Measurements from ENCODE around the gene SLF2. TPM values are rescaled to one million over a fixed set of nuclear protein-coding genes. Genes with fewer than 3 reads are reported as not detected.

Gene SLF2
- total RNA-seq, 1 experiment from 2014 or later, result 23.1 TPM

GRCh38 chr10:100873827-100874326 lies 38.9 kb upstream of the SLF2 start:
- no peak overlapping the region for H3K4me2 ChIP-seq (ENCODE audit: insufficient read depth, insufficient read length, low read length)
- H3K79me2 ChIP-seq (ENCODE audit: insufficient read depth, low read length), result no peaks in the 10 kb centered on the region
- no peaks in the 10 kb centered on the region for H4K20me1 ChIP-seq (ENCODE audit: control insufficient read depth, insufficient read depth, insufficient read length)
- H3T11ph ChIP-seq (ENCODE audit: low read length), result no peak overlapping the region
- H3K27me3 Mint-ChIP-seq (ENCODE audit: low read depth), result peaks cover 85% of the 10 kb centered on the region
- no peak overlapping the region for H3K27ac ChIP-seq (ENCODE audit: insufficient read length, low read depth, low read length)
- H3K14ac ChIP-seq (ENCODE audit: insufficient read depth, low read length), result no peak overlapping the region
- H3K4me3 Mint-ChIP-seq, result no peak overlapping the region
- no peak overlapping the region for H2BK120ac ChIP-seq (ENCODE audit: low read depth, low read length, poor library complexity, severe bottlenecking)
- H3K9me3 ChIP-seq (ENCODE audit: control insufficient read depth, low read depth, low read length), result no peaks in the 10 kb centered on the region
- H3K79me1 ChIP-seq (ENCODE audit: insufficient read depth, low read depth, low read length, poor library complexity, severe bottlenecking), result no peaks in the 10 kb centered on the region
- H3K4me1 ChIP-seq (ENCODE audit: insufficient read depth, low read length), result no peaks in the 10 kb centered on the region
- H2BK5ac ChIP-seq (ENCODE audit: insufficient read length, low read length), result no peak overlapping the region
- H3K27ac Mint-ChIP-seq, result no peak overlapping the region
- H3K56ac ChIP-seq (ENCODE audit: insufficient read length, low read depth, low read length), result no peak overlapping the region
- DNase-seq, result no peak
- H4K8ac ChIP-seq (replicated peaks; ENCODE audit: insufficient read length, low read depth, low read length), result no peak overlapping the region
- H3K4me1 Mint-ChIP-seq, result peaks cover 5 to 55% of the 10 kb centered on the region in 2 experiments
- no peak overlapping the region for H3K23ac ChIP-seq (ENCODE audit: insufficient read length, low read depth, low read length)
- no peak overlapping the region for H3K9ac ChIP-seq (ENCODE audit: extremely low read depth, insufficient read length, low read length)
- no peak overlapping the region for H4K5ac ChIP-seq (ENCODE audit: insufficient read length, low read depth, low read length)
- no peak overlapping the region for H3K18ac ChIP-seq (ENCODE audit: insufficient read length, low read depth, low read length)
- H3K9me3 Mint-ChIP-seq, result no peaks in the 10 kb centered on the region; a peak in 1 of 5 replicates
- H3K36me3 Mint-ChIP-seq (ENCODE audit: insufficient read depth in 1 of 3, low read depth in 3 of 3), result no peaks in the 10 kb centered on the region
- WGBS (ENCODE audit: extremely low coverage, insufficient read length, low lambda C conversion rate), result no CpG with 5 or more reads among the region's 14 CpGs
- no peak overlapping the region for H2BK12ac ChIP-seq (ENCODE audit: insufficient read length, low read depth, low read length)
- TF ChIP-seq CTCF (conservative IDR thresholded peaks at IDR 0.05), result no peak
- H2AFZ ChIP-seq (ENCODE audit: low read length), result no peak overlapping the region
- H3K27me3 ChIP-seq (ENCODE audit: insufficient read depth, low read length), result no peaks in the 10 kb centered on the region; the same call in 1 of the 2 replicates
- no peak overlapping the region for H4K91ac ChIP-seq (ENCODE audit: insufficient read length, low read depth, low read length)
- no peak overlapping the region for H2AK5ac ChIP-seq (ENCODE audit: insufficient read length, low read length)
- no peak overlapping the region for H2BK15ac ChIP-seq (ENCODE audit: low read depth, low read length)
- H3K4ac ChIP-seq (ENCODE audit: low read depth, low read length), result no peak overlapping the region
- H2BK20ac ChIP-seq (ENCODE audit: low read depth, low read length, poor library complexity, severe bottlenecking), result no peak overlapping the region
- H3K23me2 ChIP-seq (ENCODE audit: insufficient read length, low read depth, low read length, poor library complexity, severe bottlenecking), result no peaks in the 10 kb centered on the region

Data from H9 (cell line).